NCI-H2107 treated with DMSO at 0.1 percent for 48 hours (cell line): ENCODE data around the gene LGALS7B.
"Not testable (repeated sequence)": the region's sequence is repeated elsewhere in the genome, so short reads cannot be mapped to it uniquely, and the experiment has no call there.

Source experiments
- DNase-seq: peaks from one replicate; lab custom pipeline; 2025; ENCODE audit not compliant: unreplicated experiment; lab: John Stamatoyannopoulos, UW

The LGALS7B gene

DNA sequence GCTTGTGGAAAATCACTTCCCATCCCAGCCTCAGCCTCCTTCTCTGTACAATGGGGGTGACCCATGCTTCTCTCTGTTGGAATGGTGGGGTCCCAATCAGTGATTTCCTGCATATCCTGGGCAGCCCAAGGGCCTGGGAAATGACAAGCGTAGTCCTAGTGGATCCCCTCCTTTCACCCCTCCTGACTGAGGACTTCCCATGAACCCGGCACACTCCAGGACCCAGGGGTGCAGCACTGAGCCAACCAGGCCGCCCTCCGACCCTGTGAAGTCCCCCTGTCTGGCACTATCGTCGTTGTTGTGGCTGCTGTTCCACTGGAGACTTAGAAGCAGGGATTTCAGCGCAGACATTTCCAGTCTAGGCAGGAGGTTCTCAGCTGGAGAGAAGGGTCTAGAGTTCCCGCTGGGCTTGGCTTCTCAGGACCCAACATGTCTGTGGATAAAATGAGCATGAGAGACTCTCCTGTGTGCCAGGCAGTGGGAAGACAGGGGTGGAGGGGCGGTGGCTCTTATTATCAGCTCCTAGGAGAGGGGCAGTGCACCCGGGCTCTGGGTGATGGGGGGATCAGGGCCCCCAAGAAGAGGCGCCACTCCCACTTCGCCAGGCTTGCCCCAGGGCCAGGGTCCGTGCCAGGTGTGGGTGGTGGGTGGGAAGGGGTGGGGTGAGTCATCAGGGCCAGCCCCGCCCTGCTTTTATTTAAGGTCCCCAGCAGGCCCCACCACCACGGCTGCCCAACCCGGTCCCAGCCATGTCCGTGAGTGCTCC is at the start of gene LGALS7B:
LGALS7B (plus strand) TSS at position 723 of the 766 bp plus-strand sequence; CDS start at position 750, 27 bp downstream.
- DNase-seq, result no peak

DNA sequence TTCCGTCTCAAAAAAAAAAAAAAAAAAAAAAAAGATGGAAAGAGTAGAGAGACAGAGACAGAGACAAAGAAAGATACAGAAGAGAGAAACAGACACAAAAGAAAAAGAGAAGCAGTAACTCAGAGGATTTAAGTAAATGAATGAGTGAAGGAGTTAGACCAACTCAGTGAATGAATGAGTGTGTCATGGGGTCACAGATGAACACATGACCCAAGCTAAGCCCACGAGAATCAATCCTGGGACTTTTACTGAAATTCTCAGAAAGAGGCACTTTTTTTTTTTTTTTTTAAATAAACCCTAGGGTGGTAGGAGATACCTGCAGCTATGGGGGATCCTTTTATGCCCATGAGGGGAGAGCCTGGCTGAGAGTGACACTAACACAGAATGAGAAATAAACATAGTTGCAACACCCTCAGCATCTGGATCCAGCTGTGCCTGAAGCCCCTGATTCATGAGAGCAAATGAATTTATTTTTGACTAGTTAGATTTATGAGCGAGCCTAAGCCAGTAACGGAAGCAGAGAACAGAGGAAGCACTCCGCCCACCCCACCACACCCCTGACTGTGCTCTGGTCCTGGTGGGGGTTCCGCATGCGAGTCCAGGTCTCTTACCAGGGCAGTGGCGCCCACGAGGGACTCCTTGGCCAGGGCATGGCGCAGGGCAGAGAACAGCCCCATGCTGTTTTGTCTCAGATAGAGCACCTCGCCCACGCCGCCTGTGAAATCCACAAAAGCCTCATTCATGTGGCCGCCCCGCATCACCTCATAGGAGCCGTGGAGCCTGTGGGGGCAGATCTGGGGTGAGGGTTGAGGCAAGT is 49.4 kb upstream of the LGALS7B start:
- DNase-seq, result no peak

DNA sequence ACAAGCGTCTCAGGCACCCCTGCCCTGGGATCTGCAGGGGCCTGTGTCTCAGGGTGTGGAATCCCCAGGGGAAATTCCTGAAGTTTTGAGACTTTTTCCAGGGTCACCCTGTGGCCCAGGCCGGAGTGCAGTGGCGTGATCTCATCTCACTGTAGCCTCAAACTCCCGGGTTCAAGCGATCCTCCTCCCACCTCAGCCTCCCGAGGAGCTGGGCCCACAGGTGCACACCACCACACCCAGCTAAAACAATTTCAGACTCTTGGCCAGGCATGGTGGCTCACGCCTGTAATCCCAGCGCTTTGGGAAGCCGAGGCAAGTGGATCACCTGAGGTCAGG is 48.8 kb upstream of the LGALS7B start:
- no peak for DNase-seq

DNA sequence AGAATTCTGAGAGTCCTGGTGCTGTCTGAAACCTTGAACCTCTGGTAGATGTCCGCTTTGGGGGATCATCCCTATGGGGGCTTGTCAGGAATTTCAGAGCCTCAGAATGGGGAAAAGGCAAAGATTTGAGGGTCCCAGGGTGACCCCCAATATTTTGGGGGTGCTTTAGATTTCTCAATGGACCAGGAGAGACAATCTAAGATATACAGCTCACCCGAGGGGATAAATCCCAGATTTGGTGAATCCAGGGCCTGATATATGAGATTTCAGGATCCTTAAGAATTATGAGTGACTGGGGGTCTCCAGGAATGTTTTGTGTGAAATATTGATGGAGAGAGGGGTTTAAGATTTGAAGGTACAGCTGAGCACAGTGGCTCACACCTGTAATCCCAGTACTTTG is 48.1 kb upstream of the LGALS7B start:
- no peak for DNase-seq

DNA sequence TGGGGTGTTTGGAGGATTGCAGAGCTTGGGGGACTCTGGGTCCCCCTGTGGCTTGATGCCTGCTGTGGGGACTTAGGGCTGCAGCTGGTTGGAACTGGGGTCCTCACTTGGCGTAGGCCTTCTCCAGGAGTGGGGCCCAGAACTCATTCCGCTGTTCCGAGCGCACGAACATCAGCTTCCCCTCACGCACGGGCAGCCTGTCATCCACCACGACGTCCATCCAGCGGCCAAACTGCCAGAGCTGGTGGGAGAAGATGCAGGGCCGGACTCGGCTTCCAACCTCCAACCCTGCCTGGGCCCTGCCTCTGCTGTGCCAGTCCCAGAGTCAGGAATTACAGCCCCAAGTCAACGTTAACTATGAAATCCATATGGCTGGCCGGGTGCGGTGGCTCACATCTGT is 47.3 kb upstream of the LGALS7B start:
- no peak for DNase-seq

DNA sequence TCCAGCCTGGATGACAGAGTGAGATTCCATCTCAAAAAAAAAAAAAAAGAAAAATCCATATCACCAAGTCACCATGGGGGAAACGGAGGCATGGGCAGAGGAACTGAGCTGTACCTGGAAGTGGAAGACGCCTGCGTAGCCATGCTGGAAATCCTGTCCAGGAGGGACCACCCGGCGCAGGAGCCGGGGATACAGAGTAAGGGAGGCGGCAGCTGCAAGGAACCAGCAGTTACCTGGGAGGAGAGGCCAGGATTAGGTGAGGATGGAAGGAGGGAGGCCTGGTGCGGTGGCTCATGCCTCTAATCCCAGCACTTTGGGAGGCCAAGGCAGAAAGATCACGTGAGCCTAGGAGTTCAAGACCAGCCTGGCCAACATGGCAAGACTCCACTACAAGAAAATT is 46.7 kb upstream of the LGALS7B start:
- DNase-seq, result no peak

DNA sequence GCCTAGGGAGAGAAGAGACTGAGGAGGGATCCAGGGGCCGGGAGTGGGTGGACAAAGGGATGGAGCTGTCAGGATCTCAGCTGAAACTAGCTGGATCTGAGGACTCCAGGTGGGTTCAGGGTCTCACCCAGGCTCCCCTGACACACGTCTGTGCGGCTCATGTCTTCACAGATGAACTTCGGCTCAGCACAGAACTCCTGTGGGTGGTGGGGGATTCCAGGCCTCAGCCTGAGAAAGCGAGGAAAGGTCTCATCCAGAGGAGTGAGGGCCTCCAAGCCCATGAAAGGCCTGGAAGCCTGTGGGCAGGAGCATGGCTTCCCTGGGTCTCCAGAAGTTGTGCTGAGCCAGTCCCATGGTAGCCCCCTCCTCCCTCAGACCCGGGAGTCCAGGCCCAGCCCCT is 46.1 kb upstream of the LGALS7B start:
- DNase-seq, result no peak

DNA sequence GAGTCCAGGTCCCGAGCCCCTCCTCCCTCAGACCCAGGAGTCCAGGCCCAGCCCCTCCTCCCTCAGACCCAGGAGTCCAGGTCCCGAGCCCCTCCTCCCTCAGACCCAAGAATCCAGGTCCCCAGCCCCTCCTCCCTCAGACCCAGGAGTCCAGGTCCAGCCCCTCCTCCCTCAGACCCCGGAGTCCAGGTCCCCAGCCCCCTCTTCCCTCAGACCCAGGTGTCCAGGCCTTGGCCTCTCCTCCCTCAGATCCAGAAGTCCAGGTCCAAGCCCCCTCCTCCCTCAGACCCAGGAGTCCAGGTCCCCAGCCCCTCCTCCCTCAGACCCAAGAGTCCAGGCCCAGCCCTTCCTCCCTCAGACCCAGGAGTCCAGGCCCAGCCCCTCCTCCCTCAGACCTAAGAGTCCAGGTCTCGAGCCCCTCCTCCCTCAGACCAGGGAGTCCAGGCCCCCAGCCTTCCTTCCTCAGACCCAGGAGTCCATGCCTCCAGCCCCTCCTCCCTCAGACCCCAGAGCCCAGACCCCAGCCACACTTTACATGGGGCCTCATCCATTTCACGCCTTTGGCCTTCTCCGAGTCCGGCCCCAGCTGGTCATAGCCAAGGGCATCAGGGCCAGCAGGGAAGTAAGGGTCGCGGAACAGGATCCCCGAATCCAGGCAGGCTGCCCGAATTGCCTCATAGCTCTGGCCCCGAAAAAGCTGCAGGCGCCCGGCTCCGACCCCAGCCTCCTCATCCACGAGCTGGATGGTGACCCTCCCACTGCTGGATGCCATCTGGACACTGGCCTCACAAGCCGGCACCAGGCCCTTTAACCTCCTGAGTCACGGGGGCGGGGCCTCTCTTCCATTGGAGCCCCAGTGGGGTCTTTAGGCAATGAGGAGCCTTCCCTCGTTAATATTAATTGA is 45.4 kb upstream of the LGALS7B start:
- DNase-seq, result no peak

DNA sequence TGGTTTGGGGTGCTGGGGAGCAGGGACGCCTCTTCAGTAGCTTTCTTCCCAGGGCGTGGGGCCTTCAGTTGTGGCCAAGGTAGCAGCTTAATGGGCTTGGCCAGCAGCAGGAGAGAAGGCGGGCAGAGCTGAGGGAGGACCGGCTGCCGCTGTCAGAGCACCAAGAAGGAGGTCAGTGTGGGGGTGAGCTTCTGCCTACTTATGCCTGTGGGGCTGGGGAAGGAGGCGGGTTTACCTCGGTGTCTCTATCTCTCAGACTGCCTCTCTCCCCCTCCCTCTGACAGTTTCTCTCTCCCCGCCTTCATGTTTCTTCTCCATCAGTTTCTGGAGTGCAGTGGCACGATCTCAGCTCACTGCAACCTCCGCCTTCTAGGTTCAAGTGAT is 44.7 kb upstream of the LGALS7B start, which contains the start of gene CAPN12:
CAPN12 (minus strand) TSS at position 177 of the 384 bp plus-strand sequence. CDS start 309 bp downstream, outside the sequence.
- DNase-seq, result no peak

DNA sequence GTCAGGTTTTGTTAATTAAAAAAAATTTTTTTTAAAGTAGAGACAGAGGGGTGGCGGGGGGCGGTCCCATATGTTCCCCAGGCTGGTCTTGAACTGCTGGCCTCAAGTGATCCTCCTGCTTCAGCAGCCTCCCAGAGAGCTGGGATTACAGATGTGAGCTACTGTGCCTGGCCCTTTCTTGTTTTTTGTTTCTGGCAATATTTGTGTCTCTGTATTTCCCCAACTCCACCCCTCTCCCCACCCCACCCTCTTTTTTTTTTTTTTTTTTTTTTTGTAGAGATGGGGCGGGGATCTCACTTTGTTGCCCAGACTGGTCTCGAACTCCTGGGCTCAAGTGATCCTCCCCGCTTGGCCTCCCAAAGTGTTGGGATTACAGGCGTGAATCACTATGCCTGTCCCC is 44.1 kb upstream of the LGALS7B start:
- DNase-seq, result no peak

DNA sequence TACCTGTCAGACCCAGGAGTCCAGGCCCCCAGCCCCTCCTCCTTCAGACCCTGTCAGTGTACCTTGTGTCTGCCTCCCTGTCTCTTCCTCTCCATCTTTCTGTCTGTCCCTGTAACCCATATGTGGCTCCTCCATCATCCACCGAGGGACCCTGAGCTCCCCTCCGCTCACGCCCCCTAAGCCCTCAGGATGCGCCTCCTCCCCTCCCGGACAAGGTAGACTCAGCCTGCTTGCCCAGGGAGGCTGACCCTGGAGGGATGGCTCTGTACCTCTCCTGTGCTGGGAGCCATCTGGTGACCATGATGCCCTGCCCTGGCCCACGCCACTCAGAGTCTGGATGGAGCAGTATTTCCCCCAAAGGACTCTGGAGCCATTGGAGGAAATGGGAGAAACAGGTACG is 43.7 kb upstream of the LGALS7B start:
- DNase-seq, result no peak

DNA sequence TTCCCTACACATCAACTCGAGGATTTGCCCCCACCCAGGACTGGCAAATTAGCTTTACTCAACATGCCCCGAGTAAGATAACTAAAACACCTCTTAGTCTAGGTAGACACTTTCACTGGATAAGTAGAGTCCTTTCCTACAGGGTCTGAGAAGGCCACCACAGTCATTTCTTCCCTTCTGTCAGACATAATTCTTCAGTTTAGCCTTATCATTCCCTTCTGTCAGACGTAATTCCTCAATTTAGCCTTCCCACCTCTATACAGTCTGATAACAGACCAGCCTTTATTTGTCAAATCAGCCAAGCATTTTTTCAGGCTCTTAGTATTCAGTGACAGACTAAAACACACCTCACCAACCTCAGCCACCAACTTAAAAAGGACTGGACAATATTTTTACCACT is 35.2 kb upstream of the LGALS7B start:
- DNase-seq, result not testable (repeated sequence)

DNA sequence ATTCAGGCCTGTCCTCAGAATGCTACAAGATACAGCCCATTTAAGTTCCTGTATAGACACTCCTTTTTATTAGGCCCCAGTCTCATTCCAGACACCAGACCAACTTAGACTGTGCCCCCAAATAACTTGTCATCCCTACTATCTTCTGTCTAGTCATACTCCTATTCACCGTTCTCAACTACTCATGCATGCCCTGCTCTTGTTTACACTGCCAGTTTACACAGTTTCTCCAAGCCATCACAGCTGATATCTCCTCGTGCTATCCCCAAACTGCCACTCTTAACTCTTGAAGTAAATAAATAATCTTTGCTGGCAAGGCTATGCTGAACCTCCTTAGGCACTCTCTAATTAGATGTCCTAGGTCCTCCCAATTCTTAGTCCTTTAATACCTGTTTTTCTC is 34.8 kb upstream of the LGALS7B start:
- DNase-seq, result not testable (repeated sequence)

DNA sequence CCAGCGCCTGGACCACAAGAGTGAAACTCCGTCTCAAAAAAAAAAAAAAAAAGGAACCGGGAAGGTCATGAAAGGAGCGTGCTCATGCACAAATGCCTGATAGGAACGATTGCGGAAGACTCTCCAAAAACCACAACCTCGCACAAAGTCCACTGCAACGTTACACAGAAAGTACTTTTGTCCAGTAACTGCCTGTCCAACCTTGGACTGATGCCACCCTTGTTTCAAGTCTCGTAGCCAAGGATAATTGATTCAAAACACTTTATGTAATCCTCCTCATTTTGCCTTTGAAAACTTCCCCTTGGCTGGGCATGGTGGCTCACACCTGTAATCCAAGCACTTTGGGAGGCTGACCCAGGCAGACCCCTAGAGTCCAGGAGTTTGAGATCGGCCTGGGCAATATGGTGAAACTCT is 29.4 kb upstream of the LGALS7B start:
- no peak for DNase-seq

DNA sequence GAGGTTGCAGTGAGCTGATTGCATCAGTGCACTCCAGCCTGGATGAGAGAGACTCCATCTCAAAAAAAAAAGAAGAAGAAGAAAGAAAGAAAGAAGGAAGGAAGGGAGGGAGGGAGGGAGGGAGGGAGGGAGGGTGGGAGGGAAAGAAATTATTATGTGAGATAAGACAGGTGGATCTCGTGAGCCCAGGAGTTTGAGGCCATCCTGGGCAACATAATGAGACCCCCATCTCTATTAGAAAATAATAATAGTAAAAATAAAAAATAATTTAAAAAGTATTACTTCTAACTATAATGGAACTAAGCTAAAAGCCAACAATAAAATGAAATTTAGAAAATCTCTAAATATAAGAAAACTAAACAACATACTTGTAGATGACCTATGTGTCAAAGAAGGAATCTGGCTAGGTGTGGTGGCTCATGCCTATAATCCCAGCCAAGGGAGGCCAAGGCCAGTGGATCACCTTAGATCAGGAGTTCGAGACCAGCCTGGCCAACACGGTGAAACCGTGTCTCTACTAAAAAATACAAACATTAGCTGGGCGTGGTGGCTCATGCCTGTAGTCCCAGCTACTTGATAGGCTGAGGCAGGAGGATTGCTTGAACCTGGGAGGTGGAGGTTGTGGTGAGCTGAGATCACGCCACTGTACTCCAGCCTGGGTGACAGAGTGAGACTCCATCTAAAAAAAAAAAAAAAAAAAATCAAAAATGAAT is 28.0 kb upstream of the LGALS7B start:
- not testable (repeated sequence) for DNase-seq

DNA sequence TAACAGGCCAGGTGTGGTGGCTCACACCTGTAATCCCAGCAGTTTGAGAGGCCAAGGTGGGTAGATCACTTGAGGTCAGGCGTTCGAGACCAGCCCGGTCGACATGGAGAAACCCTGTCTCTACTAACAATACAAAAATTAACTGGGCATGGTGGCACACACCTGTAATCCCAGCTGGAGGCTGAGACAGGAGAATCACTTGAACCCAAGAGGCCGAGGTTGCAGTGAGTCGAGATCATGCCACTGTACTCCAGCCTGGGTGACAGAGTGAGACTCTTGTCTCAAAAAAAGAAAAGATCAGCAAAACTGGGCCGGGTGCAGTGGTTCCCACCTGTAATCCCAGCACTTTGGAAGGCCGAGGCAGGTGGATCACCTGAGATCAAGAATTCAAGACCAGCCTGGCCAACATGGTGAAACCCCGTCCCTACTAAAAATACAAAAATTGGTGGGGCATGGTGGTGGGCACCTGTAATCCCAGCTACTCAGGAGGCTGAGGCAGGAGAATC is 27.1 kb upstream of the LGALS7B start:
- not testable (repeated sequence) for DNase-seq

DNA sequence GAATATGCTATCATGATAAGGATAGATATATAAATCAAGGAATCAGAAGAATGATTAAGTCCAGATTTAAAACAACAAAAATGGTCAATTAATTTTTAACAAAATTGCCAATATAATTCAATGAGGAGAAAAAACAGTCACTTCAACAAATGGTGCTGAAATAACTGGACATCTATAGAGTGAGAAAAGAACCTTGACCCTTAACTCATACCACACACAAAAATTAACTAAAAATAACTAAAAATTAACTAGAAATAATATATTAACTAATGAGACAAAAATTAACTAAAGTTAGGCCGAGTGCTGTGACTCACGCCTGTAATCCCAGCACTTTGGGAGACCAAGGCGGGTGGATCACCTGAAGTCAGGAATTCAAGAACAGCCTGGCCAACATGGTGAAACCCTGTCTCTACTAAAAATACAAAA is 25.2 kb upstream of the LGALS7B start:
- no peak for DNase-seq

DNA sequence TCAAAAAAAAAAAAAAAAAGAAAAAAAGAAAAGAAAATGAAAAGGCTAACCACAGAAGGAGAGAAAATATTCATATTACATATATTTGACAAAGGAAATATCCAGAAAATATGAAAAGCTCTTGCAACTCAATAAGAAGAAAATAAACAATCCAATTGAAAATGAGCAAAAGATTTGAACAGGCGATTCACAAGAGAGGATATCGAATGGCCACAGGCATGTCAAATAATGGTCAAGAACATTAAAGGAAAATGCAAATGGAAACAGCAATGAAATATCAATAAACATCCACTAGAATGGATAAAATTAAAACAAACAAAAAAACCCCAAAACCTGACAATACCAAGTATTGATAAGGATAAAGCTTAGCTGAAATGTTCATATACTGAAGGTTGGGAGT is 23.8 kb upstream of the LGALS7B start:
- DNase-seq, result no peak

DNA sequence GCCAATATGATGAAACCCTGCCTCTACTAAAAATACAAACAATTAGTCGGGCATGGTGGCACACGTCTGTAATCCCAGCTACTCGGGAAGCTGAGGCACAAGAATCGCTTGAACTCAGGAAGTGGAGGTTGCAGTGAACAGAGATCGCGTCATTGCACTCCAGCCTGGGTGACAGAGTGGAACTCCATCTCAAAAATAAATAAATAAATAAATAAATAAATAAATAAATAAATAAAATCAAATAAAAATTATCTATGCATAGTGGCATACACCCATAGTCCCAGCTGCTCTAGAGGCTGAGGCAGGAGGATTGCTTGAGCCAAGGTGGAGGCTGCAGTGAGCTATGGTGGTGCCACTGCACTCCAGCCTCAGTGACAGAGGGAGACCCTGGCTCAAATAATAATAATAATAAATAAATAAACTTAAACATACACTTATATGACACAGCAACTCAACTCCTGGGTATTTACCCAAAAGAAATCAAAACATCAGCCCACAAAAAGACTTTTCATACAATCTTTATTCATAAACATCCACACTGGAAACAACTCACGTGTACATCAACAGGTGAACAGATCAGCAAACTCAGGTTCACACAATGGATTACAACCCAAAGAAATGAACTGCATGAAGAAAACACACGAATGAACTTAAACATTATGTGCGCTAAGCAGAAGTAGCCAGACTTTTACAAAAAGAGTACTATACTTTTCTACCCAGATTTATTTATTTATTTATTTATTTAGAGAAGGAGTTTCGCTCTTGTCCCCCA is 22.5 kb upstream of the LGALS7B start:
- DNase-seq, result no peak
